Pericardium fibroblast (primary cell): Measurements from ENCODE around the gene ADCYAP1. TPM values are rescaled to one million over a fixed set of nuclear protein-coding genes. Genes with fewer than 3 reads are reported as not detected.

Experiments
- total RNA-seq: library from RNA; depleted of rRNA; stranded (reverse); fragments of >200 nt; gene quantifications from 2 replicates; pipeline ENCODE4 v1.2.3, GENCODE V29; 2015

The ADCYAP1 gene
- not detected in 2 replicates for total RNA-seq

GRCh38 chr18:904218-905090 is at the start of gene ADCYAP1:
ADCYAP1 (plus strand) TSS chr18:904871; CDS start chr18:905387, 516 bp downstream.

Other genes with a start within 250 kb of the ADCYAP1 start
- gene TYMS, start 247.2 kb upstream of the ADCYAP1 start, total RNA-seq: 3.2 and 6.6 TPM in 2 replicates
- 19.7 and 21.7 TPM in 2 replicates for gene ENOSF1, start 192.2 kb upstream of the ADCYAP1 start, total RNA-seq
- 71.8 and 72.4 TPM in 2 replicates for gene YES1, start 92.6 kb upstream of the ADCYAP1 start, total RNA-seq